Colonic mucosa (tissue), 4 donors: Measurements from ENCODE around the gene THADA. TPM values are rescaled to one million over a fixed set of nuclear protein-coding genes. Genes with fewer than 3 reads are reported as not detected.
"Not testable (repeated sequence)": the region's sequence is repeated elsewhere in the genome, so short reads cannot be mapped to it uniquely, and the experiment has no call there.

ENCODE experiments used
- DNase-seq: peaks from one replicate; pipeline ENCODE4 v3.0.0-alpha.2; 2020
- H3K27ac ChIP-seq: fragments of 200-600 bp; one replicate; pipeline ENCODE4 v1.8.0; 2021
- H3K27me3 ChIP-seq: fragments of 200-600 bp; one replicate; pipeline ENCODE4 v1.8.0; 2021
- H3K36me3 ChIP-seq: fragments of 200-600 bp; one replicate; pipeline ENCODE4 v1.8.0; 2021
- H3K4me1 ChIP-seq: fragments of 200-600 bp; one replicate; pipeline ENCODE4 v1.8.0; 2021; ENCODE audit warnings: mild to moderate bottlenecking
- H3K4me3 ChIP-seq: fragments of 200-600 bp; one replicate; pipeline ENCODE4 v1.8.0; 2021
- H3K9ac ChIP-seq, 2 donors: one replicate each; pipeline ENCODE4 v1.7.0; 2013; ENCODE audit warnings: control low read depth in 2 of 2, low read depth in 2 of 2, low read length in 2 of 2
- H3K9me3 ChIP-seq: fragments of 200-600 bp; one replicate; pipeline ENCODE4 v1.8.0; 2021
- intact Hi-C: fragments of 100-400 bp; cut with DNase I; formaldehyde crosslinking; loops from one replicate; pipeline ENCODE4 v1.14.1; 2022
- total RNA-seq, 2 donors: library from RNA; stranded (reverse); fragmentation: NEBNext Ultra II Directional in 1 of 2; extraction: Animal tissue kit (Norgen Biotek cat#: 25700) in 1 of 2; gene quantifications; one replicate each; pipeline ENCODE4 v1.2.1, GENCODE V29; 2021
- TF ChIP-seq, protein P1 (sequence below): fragments of 200-600 bp; IDR thresholded peaks from one replicate; pipeline ENCODE4 v1.8.0; 2022; ENCODE audit warnings: antibody characterized with exemption, mild to moderate bottlenecking
- donor health status: healthy.
- donor health status: DM: no; HTN: no; CAD: no.
- donor health status: DM: no; HTN: no; CAD: no.

THADA gene
- total RNA-seq, 2 donors from 2014 or later, result 14.6 to 31.4 TPM

DNA sequence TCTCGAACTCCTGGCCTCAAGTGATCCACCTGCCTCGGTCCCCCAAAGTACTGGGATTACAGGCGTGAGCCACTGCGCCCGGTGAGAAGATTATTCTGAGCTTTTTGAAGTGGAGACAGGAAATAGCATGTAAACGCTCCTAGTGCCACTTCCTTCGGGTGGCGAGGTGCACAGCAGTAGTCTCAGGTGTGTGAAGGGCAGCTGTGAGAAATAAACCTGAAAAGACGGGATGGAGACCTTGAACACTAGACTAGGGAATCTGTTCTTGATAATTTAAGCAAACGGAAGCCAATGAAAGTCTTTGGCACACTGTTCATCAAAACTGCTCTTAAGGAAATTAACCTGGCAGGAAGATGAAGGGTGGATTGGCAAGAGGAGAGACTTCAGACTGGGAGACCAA lies 40.8 kb upstream of the THADA start:
- Histone ChIP-seq H3K27me3 (peaks cover 6% of the 10 kb centered on the region), H3K4me1 (no peaks in the 10 kb centered on the region), H3K36me3 (no peaks in the 10 kb centered on the region), H3K4me3 (peak overlapping the region; percentile 66), H3K9ac (peak overlapping the region; percentile 24 to 26), H3K9me3 (no peaks in the 10 kb centered on the region), H3K27ac (no peak overlapping the region)
- TF ChIP-seq, protein P1, sequence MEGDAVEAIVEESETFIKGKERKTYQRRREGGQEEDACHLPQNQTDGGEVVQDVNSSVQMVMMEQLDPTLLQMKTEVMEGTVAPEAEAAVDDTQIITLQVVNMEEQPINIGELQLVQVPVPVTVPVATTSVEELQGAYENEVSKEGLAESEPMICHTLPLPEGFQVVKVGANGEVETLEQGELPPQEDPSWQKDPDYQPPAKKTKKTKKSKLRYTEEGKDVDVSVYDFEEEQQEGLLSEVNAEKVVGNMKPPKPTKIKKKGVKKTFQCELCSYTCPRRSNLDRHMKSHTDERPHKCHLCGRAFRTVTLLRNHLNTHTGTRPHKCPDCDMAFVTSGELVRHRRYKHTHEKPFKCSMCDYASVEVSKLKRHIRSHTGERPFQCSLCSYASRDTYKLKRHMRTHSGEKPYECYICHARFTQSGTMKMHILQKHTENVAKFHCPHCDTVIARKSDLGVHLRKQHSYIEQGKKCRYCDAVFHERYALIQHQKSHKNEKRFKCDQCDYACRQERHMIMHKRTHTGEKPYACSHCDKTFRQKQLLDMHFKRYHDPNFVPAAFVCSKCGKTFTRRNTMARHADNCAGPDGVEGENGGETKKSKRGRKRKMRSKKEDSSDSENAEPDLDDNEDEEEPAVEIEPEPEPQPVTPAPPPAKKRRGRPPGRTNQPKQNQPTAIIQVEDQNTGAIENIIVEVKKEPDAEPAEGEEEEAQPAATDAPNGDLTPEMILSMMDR, result no peak
- intact Hi-C loops, result no loop called here
- DNase-seq, result no peak

DNA sequence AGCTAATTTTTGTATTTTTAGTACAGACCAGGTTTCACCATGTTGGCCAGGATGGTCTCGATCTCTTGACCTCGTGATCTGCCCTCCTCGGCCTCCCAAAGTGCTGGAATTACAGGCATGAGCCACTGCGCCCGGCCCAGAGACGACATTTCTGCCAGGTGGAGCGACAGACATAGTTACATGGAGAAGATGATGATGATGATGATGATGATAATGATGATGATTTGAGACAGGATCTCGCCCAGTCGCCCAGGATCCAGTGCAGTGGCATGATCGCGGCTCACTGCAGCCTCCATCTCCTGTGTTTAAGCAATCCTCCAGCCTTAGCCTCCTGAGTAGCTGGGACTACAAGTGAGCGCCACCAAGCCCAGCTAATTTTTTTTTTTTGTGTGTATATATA lies 40.3 kb upstream of the THADA start:
- DNase-seq, H3K36me3 ChIP-seq, H3K9ac ChIP-seq, H3K27me3 ChIP-seq, H3K27ac ChIP-seq, intact Hi-C loops, H3K4me3 ChIP-seq, H3K9me3 ChIP-seq, H3K4me1 ChIP-seq: not testable (repeated sequence)

DNA sequence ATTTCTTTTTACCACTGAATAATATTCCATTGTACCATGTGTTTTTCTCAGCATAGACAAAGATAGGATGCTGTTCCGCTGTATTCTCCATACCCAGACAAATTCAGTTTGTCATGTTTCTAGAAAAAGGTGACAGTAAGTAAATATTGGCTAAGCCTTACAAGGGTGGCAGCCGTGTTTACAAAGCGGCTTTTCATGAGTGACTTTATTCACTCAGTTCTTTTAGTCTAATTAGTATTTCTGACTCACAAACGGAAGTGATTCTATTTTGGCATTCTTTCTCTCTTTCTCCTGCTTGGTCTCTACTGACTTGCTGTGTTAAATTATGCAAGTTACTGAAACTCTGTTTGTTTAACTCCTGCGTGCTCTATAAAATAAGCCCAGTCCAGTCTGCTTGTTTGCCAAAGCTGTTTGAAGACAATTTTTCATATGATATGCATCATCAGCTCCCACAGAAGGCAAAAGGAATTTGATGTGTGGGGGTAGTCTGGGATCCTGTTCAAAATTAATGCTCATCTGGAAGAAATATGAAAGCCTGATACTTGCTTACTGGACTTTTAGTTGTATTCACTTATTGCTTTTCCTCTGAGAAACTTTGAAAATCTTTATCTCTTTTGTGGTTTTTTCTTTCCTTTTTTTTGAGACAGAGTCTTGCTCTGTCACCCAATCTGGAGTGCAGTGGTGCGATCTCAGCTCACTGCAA lies 38.9 kb upstream of the THADA start:
- peaks cover 6% of the 10 kb centered on the region for H3K27me3 ChIP-seq
- intact Hi-C loops, result no loop called here
- DNase-seq, result no peak
- H3K4me3 ChIP-seq, result no peak overlapping the region
- H3K36me3 ChIP-seq, result no peaks in the 10 kb centered on the region
- no peaks in the 10 kb centered on the region for H3K9me3 ChIP-seq
- H3K4me1 ChIP-seq, result no peaks in the 10 kb centered on the region
- no peak overlapping the region for H3K27ac ChIP-seq
- no peak overlapping the region for H3K9ac ChIP-seq
- TF ChIP-seq, protein P1, result no peak

DNA sequence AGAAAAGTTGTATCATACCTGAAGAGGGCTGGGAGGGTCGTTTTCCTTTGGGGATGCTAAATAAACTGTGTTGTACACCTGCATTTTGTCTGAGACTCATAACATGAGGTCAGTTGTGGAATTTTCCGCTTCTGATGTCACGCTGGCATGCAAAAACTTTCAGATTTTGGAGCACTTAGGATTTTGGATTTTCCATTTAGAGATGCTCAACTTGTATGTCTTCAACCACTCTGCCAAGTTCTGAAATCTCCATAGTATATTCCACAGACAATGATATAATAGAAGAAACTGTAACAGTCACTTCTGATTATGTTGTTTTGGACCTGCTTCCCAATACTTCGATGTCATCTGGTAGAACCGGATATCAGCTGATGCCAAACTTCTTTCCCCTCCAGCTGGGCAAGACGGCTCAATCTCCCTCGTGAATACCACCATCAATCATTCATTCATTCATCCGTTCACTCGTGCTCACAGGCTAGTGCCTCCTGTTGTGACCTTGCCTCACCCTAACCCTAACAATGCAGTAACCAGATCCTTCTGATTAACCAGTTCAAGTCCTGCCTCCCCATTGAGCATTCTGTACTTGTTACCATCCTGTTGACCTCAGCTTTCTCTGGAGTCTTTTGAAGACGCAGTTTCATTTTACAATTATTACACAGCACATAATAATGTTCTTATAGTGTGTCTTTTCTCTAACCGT lies 35.9 kb upstream of the THADA start:
- Histone ChIP-seq H3K4me3 (no peak overlapping the region), H3K36me3 (no peaks in the 10 kb centered on the region), H3K9me3 (no peaks in the 10 kb centered on the region), H3K4me1 (no peaks in the 10 kb centered on the region), H3K27ac (no peak overlapping the region), H3K9ac (no peak overlapping the region), H3K27me3 (no peaks in the 10 kb centered on the region)
- TF ChIP-seq, protein P1, result no peak
- DNase-seq, result no peak
- intact Hi-C loops, result no loop called here

DNA sequence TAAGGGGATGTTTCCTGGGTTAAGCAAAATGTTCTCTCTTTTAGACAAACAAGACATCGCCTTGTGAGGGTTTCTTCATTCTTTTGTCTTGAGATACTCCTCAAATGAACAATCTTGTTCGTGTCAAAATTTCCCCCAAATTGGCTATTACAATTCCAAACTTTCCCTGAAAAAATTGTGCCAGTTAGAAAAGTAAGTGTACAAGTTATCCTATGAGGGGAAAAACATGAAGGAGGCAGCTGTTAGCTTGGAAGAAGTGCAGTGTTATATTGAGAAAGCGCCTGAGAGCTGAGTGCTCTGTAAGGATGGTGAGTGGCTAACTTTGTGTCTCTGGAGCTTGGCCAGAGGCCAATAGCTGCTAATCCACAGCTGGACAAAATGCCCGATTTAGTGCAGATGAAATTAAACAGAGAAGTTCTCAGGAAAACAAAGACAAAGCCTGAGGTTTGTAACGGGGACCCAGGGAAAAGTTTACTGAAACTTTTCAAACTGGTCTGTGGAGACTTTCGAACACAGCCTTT lies 27.2 kb upstream of the THADA start:
- Histone ChIP-seq H3K36me3 (no peaks in the 10 kb centered on the region), H3K4me1 (no peaks in the 10 kb centered on the region), H3K9me3 (no peaks in the 10 kb centered on the region), H3K9ac (no peak overlapping the region), H3K27me3 (no peaks in the 10 kb centered on the region), H3K4me3 (no peak overlapping the region), H3K27ac (no peak overlapping the region)
- intact Hi-C loops, result no loop called here
- TF ChIP-seq, protein P1, result no peak
- DNase-seq, result no peak

DNA sequence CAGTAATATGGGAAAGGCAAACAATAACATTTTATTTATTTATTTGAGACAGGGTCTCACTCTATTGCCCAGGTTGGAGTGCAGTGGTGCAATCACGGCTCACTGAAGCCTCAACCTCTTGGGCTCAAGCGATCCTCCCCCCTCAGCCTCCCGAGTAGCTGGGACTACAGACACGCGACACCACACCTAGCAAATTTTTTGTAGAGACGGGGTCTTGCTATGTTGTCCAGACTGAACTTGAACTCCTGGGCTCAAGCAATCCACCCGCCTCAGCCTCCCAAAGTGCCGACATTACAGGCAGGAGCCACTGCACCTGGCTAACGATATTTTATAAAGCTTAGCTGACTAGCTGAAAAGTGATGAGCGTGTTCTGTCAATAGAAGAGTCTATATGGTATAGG lies 23.7 kb upstream of the THADA start:
- H3K4me3 ChIP-seq, result no peak overlapping the region
- no peak for DNase-seq
- H3K9me3 ChIP-seq, result no peaks in the 10 kb centered on the region
- no peak overlapping the region for H3K9ac ChIP-seq
- H3K27ac ChIP-seq, result no peak overlapping the region
- intact Hi-C loops, result loop anchor here (10.0 kb wide), 1 partner anchor 275 kb away; no protein-coding TSS in a partner anchor
- no peaks in the 10 kb centered on the region for H3K4me1 ChIP-seq
- TF ChIP-seq, protein P1, result no peak
- no peaks in the 10 kb centered on the region for H3K27me3 ChIP-seq
- no peaks in the 10 kb centered on the region for H3K36me3 ChIP-seq
